Large intestine (tissue), 3 donors: Measurements from ENCODE around the gene CDKN2D. TPM values are rescaled to one million over a fixed set of nuclear protein-coding genes. Genes with fewer than 3 reads are reported as not detected.

Experiments used
- DNase-seq, 2 donors: peaks; one replicate each; pipeline versions ENCODE4 v3.0.0 to v3.0.0-alpha.2; 2013
- H3K27ac ChIP-seq: one replicate; pipeline ENCODE4 v1.5.1; 2013; ENCODE audit warnings: low read length
- H3K27me3 ChIP-seq: 2 replicates; pipeline ENCODE4 v1.6.1; 2013; ENCODE audit warnings: low read length; ENCODE audit not compliant: control insufficient read depth, insufficient read depth
- H3K36me3 ChIP-seq: 2 replicates; pipeline ENCODE4 v1.6.1; 2013; ENCODE audit warnings: low read length; ENCODE audit not compliant: control insufficient read depth, insufficient read depth
- H3K4me1 ChIP-seq: one replicate; pipeline ENCODE4 v1.6.1; 2013; ENCODE audit warnings: low read length; ENCODE audit not compliant: control insufficient read depth, insufficient read depth
- H3K4me3 ChIP-seq: one replicate; pipeline ENCODE4 v1.5.1; 2013; ENCODE audit warnings: low read length
- H3K9me3 ChIP-seq: one replicate; pipeline ENCODE4 v1.6.1; 2013; ENCODE audit warnings: mild to moderate bottlenecking, low read depth, low read length, moderate library complexity; ENCODE audit not compliant: control insufficient read depth
- WGBS: methylation state at CpG from one replicate; pipeline ENCODE4 v1.1.5; 2013; ENCODE audit warnings: low lambda C conversion rate; ENCODE audit not compliant: insufficient coverage; 5-methylcytosine and 5-hydroxymethylcytosine counted together
- polyA plus RNA-seq: library from polyadenylated mRNA; unstranded; fragments of 120-200 nt; gene quantifications from one replicate; pipeline ENCODE4 v1.2.1, GENCODE V29; 2013

Gene CDKN2D
- polyA plus RNA-seq, 1 donor = 10.3 TPM

DNA sequence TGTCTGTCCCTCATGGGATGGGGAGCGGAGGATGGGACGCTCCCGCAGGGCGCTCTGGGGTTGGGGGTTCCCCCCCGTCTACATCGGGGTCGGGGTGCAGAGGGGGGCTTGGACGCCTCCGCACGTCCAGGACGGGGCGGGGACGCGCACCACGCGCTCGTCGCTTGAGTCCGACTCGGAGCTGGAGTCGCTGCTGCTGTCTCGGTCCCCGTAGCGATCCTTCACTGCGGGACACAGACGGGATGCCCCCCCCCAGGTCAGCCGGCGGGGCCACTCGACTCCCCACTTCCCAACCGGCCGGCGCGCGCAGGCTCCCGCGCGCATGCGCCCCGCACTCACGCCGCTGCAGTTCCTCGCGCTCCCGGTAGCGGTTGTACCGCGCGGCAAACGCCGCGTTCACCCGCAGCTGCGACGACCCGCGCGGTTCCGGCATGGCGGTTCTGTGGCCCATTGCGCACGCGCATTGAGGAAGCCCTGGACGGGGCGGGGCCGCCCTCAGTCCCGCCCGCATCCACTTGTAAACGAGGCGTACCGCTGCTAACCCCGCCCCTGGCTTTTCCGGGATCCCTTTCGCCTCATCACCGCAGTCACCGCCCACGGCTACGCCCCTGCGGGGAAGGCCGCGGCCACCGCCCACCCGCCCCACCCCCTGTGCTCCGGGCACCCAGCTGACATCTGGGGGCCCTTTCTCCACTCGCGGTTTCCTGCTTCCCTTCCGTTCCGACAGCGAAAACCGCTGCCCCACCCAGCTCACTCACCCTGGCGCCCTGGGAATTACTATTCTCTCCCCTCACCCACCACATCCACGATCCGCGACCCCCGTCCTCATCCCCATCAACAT, 3.0 kb downstream of the CDKN2D start, which contains the start of gene KRI1:
Gene KRI1, minus strand, starts transcription at position 444 of the 841 bp plus-strand sequence. Its CDS starts 11 bp downstream, at position 433.
- peaks cover 31% of the 10 kb centered on the region for H3K4me1 ChIP-seq
- peak within 1 kb of the TSS; percentile 92 for H3K4me3 ChIP-seq
- no CpG with 5 or more reads among the region's 94 CpGs for WGBS
- H3K36me3 ChIP-seq = peaks cover 12% of the 10 kb centered on the region
- no peaks in the 10 kb centered on the region for H3K27me3 ChIP-seq
- peak; percentile 98 for DNase-seq
- peak within 1 kb of the TSS; percentile 79 for H3K27ac ChIP-seq
- no peaks in the 10 kb centered on the region for H3K9me3 ChIP-seq

DNA sequence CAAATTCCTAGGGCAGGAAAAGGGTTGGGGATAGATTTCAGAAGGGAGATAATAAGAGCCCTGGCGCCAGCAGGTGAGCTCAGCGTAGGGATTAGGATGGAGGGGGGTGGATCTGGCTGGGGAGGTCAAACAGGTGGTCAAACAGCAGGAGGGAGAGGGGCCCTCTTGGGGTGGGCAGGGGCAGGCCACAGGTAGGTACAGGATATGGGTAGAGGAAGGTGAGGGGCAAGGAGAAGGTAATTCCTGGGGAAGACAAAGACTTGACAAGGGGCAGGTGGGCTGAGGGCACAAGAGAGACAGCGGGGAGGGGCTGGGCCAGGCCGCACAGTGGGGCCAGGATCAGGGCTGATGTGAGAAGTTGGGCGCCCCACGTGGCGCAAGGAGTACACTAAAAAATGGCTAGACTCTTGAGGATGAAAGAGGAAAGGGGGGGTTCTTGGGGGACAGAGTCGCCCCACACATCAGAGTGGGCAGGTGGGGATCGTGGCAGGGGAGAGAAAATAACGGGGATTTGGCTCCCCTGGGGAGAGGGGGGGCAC, 3.7 kb downstream of the CDKN2D start:
- peak in 1 of 2 donors; percentile 61 for DNase-seq
- Histone ChIP-seq H3K9me3 (no peaks in the 10 kb centered on the region), H3K27me3 (no peaks in the 10 kb centered on the region), H3K36me3 (peaks cover 18% of the 10 kb centered on the region), H3K4me3 (peak overlapping the region; percentile 92), H3K4me1 (peaks cover 31% of the 10 kb centered on the region), H3K27ac (peak overlapping the region; percentile 79)
- WGBS = 20% methylated on average over 1 of the region's 10 CpGs

- no peaks in the 10 kb centered on the region for H3K9me3 ChIP-seq
- H3K27ac ChIP-seq = no peak overlapping the region
- H3K27me3 ChIP-seq = no peaks in the 10 kb centered on the region
- H3K4me1 ChIP-seq = peaks cover 18% of the 10 kb centered on the region
- WGBS = no CpG with 5 or more reads among the region's 5 CpGs
- DNase-seq = no peak
- peaks cover 39% of the 10 kb centered on the region for H3K36me3 ChIP-seq
- no peak overlapping the region for H3K4me3 ChIP-seq
Measured at GRCh38 chr19:10562609-10563008, 6.2 kb downstream of the CDKN2D start.

- Histone ChIP-seq H3K36me3 (peaks cover 59% of the 10 kb centered on the region), H3K4me3 (no peak overlapping the region), H3K9me3 (no peaks in the 10 kb centered on the region), H3K27me3 (no peaks in the 10 kb centered on the region), H3K4me1 (peaks cover 4% of the 10 kb centered on the region), H3K27ac (no peak overlapping the region)
- DNase-seq = peak in 1 of 2 donors; percentile 5
- WGBS = 80% methylated on average over 1 of the region's 7 CpGs
Measured at GRCh38 chr19:10560154-10560553, 8.6 kb downstream of the CDKN2D start.

GRCh38 chr19:10557603-10558197, 11.1 kb downstream of the CDKN2D start:
- no peaks in the 10 kb centered on the region for H3K9me3 ChIP-seq
- no CpG with 5 or more reads among the region's 33 CpGs for WGBS
- no peaks in the 10 kb centered on the region for H3K27me3 ChIP-seq
- no peaks in the 10 kb centered on the region for H3K4me1 ChIP-seq
- peaks cover 80% of the 10 kb centered on the region for H3K36me3 ChIP-seq
- no peak overlapping the region for H3K27ac ChIP-seq
- no peak overlapping the region for H3K4me3 ChIP-seq
- no peak for DNase-seq

GRCh38 chr19:10555610-10555973, 13.2 kb downstream of the CDKN2D start:
- H3K4me3 ChIP-seq = no peak overlapping the region
- no peak overlapping the region for H3K27ac ChIP-seq
- H3K9me3 ChIP-seq = peaks cover 5% of the 10 kb centered on the region
- no peaks in the 10 kb centered on the region for H3K4me1 ChIP-seq
- no peaks in the 10 kb centered on the region for H3K27me3 ChIP-seq
- 83% methylated on average over 2 of the region's 7 CpGs for WGBS
- peaks cover 86% of the 10 kb centered on the region for H3K36me3 ChIP-seq
- no peak for DNase-seq

GRCh38 chr19:10554760-10555609, 13.8 kb downstream of the CDKN2D start:
- Histone ChIP-seq H3K4me1 (peaks cover 2% of the 10 kb centered on the region), H3K27ac (no peak overlapping the region), H3K4me3 (no peak overlapping the region), H3K9me3 (peaks cover 5% of the 10 kb centered on the region), H3K36me3 (peaks cover 86% of the 10 kb centered on the region), H3K27me3 (no peaks in the 10 kb centered on the region)
- 80% methylated on average over 1 of the region's 30 CpGs for WGBS
- no peak for DNase-seq

DNA sequence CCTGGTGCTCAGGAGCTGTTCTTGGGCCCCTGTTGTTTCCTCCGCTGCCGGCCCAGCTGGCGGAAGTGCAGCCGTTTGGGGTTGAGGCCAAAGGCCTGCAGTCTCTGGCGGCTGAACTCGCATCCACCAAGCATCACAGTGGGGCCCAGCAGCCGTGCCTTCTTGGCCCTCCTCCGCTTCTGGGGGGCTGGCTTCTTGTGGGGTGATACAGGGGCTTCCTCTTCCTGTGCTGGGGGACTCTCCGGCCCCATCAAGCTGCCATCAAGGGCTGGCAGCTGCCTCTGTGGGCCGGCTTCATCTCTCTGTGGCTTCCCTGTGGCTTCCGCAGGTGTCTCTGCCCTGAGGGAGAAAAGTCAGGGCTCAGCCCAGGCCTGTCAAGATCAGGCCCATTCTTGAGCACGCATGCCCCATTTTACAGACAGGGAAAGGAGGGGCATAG, 14.8 kb downstream of the CDKN2D start:
- H3K27ac ChIP-seq = no peak overlapping the region
- no peak overlapping the region for H3K4me3 ChIP-seq
- no peaks in the 10 kb centered on the region for H3K27me3 ChIP-seq
- peaks cover 2% of the 10 kb centered on the region for H3K4me1 ChIP-seq
- H3K36me3 ChIP-seq = peaks cover 84% of the 10 kb centered on the region
- peaks cover 5% of the 10 kb centered on the region for H3K9me3 ChIP-seq
- no CpG with 5 or more reads among the region's 12 CpGs for WGBS
- DNase-seq = no peak

GRCh38 chr19:10553087-10553667, 15.6 kb downstream of the CDKN2D start:
- Histone ChIP-seq H3K27ac (no peak overlapping the region), H3K4me1 (peaks cover 2% of the 10 kb centered on the region), H3K27me3 (no peaks in the 10 kb centered on the region), H3K4me3 (no peak overlapping the region), H3K9me3 (peaks cover 5% of the 10 kb centered on the region), H3K36me3 (peaks cover 88% of the 10 kb centered on the region)
- no peak for DNase-seq
- WGBS = 80% methylated on average over 1 of the region's 13 CpGs
